ENCODE results near the gene CSRP3.

DNA sequence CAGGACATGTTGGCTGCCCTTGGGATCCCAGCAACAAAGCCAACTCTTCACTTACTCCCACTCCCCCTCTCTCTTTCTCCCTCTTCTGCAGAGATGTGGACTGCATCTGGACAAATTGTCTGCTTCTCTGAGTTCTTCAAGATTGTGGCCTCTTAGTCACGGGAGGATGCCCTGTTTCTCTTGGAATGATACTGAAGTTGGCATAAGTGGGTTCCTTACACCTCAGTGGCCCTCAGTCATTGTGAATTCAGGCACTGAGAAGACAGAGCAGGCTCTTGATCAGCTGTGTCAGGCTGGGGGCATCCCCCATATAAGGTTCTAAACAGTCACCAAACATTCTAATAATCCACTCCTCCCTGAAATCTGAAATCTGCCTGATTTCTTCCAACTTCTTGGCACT, 45.0 kb upstream of the CSRP3 start:
- TF ChIP-seq, protein P1, sequence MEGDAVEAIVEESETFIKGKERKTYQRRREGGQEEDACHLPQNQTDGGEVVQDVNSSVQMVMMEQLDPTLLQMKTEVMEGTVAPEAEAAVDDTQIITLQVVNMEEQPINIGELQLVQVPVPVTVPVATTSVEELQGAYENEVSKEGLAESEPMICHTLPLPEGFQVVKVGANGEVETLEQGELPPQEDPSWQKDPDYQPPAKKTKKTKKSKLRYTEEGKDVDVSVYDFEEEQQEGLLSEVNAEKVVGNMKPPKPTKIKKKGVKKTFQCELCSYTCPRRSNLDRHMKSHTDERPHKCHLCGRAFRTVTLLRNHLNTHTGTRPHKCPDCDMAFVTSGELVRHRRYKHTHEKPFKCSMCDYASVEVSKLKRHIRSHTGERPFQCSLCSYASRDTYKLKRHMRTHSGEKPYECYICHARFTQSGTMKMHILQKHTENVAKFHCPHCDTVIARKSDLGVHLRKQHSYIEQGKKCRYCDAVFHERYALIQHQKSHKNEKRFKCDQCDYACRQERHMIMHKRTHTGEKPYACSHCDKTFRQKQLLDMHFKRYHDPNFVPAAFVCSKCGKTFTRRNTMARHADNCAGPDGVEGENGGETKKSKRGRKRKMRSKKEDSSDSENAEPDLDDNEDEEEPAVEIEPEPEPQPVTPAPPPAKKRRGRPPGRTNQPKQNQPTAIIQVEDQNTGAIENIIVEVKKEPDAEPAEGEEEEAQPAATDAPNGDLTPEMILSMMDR (conservative IDR thresholded peaks at IDR 0.05; ENCODE audit: low read depth in 2 of 2) = no peak
- TF ChIP-seq ZNF114 (CRISPR knock-in tag; IDR thresholded peaks at IDR 0.05) = no peak
- no peak for TF ChIP-seq EZH2phosphoT487 (IDR thresholded peaks at IDR 0.05; ENCODE audit: unreplicated experiment)
- TF ChIP-seq, protein P2, sequence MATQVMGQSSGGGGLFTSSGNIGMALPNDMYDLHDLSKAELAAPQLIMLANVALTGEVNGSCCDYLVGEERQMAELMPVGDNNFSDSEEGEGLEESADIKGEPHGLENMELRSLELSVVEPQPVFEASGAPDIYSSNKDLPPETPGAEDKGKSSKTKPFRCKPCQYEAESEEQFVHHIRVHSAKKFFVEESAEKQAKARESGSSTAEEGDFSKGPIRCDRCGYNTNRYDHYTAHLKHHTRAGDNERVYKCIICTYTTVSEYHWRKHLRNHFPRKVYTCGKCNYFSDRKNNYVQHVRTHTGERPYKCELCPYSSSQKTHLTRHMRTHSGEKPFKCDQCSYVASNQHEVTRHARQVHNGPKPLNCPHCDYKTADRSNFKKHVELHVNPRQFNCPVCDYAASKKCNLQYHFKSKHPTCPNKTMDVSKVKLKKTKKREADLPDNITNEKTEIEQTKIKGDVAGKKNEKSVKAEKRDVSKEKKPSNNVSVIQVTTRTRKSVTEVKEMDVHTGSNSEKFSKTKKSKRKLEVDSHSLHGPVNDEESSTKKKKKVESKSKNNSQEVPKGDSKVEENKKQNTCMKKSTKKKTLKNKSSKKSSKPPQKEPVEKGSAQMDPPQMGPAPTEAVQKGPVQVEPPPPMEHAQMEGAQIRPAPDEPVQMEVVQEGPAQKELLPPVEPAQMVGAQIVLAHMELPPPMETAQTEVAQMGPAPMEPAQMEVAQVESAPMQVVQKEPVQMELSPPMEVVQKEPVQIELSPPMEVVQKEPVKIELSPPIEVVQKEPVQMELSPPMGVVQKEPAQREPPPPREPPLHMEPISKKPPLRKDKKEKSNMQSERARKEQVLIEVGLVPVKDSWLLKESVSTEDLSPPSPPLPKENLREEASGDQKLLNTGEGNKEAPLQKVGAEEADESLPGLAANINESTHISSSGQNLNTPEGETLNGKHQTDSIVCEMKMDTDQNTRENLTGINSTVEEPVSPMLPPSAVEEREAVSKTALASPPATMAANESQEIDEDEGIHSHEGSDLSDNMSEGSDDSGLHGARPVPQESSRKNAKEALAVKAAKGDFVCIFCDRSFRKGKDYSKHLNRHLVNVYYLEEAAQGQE (IDR thresholded peaks at IDR 0.05; ENCODE audit: unreplicated experiment) = no peak
- TF ChIP-seq EZH2 (IDR thresholded peaks at IDR 0.05; ENCODE audit: low read depth, unreplicated experiment) = no peak
